ENCODE results near the gene C16orf92. TPM values are rescaled to one million over a fixed set of nuclear protein-coding genes. Genes with fewer than 3 reads are reported as not detected.

C16orf92 gene
- total RNA-seq, 1 experiment from 2014 or later = not detected

DNA sequence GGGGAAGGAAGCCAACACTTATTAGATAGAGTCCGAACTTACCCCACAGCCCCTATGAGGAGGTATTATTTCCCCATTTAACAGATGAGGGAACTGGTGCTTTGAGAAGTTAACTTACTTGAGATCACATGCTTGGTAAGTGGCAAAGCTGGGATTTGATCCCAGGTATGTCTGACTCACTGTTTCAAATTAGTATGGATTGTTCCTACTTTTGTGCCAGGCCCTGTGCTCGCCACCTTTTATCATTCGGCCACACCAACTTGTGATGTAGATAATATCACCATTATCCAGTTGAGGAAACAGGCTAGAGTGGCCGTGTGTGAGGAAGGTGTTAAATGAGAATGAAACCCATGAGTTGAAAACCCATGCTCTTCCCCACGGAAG lies 38.2 kb upstream of the C16orf92 start:
- POLR2A ChIA-PET = no interaction called here
- H3K36me3 Mint-ChIP-seq = peaks cover 63% of the 10 kb centered on the region
- H3K4me1 Mint-ChIP-seq = no peaks in the 10 kb centered on the region
- H3K27ac Mint-ChIP-seq = no peak overlapping the region
- ATAC-seq (no peak), DNase-seq (ENCODE audit: low spot score) (no peak)
- no peaks in the 10 kb centered on the region for H3K27me3 Mint-ChIP-seq (ENCODE audit: low read depth)
- H3K4me3 Mint-ChIP-seq = no peak overlapping the region
- TF ChIP-seq, protein P1, sequence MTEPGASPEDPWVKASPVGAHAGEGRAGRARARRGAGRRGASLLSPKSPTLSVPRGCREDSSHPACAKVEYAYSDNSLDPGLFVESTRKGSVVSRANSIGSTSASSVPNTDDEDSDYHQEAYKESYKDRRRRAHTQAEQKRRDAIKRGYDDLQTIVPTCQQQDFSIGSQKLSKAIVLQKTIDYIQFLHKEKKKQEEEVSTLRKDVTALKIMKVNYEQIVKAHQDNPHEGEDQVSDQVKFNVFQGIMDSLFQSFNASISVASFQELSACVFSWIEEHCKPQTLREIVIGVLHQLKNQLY (CRISPR knock-in tag; IDR thresholded peaks at IDR 0.05) = no peak
- no peak for TF ChIP-seq MYBL2 (CRISPR knock-in tag; IDR thresholded peaks at IDR 0.05)
- TF ChIP-seq, protein P2, sequence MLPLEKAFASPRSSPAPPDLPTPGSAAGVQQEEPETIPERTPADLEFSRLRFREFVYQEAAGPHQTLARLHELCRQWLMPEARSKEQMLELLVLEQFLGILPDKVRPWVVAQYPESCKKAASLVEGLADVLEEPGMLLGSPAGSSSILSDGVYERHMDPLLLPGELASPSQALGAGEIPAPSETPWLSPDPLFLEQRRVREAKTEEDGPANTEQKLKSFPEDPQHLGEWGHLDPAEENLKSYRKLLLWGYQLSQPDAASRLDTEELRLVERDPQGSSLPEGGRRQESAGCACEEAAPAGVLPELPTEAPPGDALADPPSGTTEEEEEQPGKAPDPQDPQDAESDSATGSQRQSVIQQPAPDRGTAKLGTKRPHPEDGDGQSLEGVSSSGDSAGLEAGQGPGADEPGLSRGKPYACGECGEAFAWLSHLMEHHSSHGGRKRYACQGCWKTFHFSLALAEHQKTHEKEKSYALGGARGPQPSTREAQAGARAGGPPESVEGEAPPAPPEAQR (CRISPR knock-in tag; IDR thresholded peaks at IDR 0.05) = no peak
- TF ChIP-seq ESRRA (CRISPR knock-in tag; IDR thresholded peaks at IDR 0.05; ENCODE audit: borderline replicate concordance) = no peak
- TF ChIP-seq, protein P3, sequence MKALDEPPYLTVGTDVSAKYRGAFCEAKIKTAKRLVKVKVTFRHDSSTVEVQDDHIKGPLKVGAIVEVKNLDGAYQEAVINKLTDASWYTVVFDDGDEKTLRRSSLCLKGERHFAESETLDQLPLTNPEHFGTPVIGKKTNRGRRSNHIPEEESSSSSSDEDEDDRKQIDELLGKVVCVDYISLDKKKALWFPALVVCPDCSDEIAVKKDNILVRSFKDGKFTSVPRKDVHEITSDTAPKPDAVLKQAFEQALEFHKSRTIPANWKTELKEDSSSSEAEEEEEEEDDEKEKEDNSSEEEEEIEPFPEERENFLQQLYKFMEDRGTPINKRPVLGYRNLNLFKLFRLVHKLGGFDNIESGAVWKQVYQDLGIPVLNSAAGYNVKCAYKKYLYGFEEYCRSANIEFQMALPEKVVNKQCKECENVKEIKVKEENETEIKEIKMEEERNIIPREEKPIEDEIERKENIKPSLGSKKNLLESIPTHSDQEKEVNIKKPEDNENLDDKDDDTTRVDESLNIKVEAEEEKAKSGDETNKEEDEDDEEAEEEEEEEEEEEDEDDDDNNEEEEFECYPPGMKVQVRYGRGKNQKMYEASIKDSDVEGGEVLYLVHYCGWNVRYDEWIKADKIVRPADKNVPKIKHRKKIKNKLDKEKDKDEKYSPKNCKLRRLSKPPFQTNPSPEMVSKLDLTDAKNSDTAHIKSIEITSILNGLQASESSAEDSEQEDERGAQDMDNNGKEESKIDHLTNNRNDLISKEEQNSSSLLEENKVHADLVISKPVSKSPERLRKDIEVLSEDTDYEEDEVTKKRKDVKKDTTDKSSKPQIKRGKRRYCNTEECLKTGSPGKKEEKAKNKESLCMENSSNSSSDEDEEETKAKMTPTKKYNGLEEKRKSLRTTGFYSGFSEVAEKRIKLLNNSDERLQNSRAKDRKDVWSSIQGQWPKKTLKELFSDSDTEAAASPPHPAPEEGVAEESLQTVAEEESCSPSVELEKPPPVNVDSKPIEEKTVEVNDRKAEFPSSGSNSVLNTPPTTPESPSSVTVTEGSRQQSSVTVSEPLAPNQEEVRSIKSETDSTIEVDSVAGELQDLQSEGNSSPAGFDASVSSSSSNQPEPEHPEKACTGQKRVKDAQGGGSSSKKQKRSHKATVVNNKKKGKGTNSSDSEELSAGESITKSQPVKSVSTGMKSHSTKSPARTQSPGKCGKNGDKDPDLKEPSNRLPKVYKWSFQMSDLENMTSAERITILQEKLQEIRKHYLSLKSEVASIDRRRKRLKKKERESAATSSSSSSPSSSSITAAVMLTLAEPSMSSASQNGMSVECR (CRISPR knock-in tag; IDR thresholded peaks at IDR 0.05; ENCODE audit: borderline replicate concordance) = no peak
- no peak for TF ChIP-seq AR (CRISPR knock-in tag; IDR thresholded peaks at IDR 0.05)
- TF ChIP-seq ZBTB21 (CRISPR knock-in tag; IDR thresholded peaks at IDR 0.05; ENCODE audit: borderline replicate concordance) = no peak
- no peak for TF ChIP-seq SMAD4 (CRISPR knock-in tag; IDR thresholded peaks at IDR 0.05)
- no peak for TF ChIP-seq USF2 (CRISPR knock-in tag; IDR thresholded peaks at IDR 0.05)
- TF ChIP-seq CTCF (IDR thresholded peaks at IDR 0.05) = no peak
- no peak for TF ChIP-seq STAT6 (CRISPR knock-in tag; conservative IDR thresholded peaks at IDR 0.05; ENCODE audit: low read depth)
- TF ChIP-seq RELA (CRISPR knock-in tag; IDR thresholded peaks at IDR 0.05; ENCODE audit: borderline replicate concordance) = no peak
- no peak for TF ChIP-seq E2F1 (CRISPR knock-in tag; IDR thresholded peaks at IDR 0.05)
- TF ChIP-seq NFATC4 (CRISPR knock-in tag; IDR thresholded peaks at IDR 0.05) = no peak
- TF ChIP-seq FOXJ3 (CRISPR knock-in tag; IDR thresholded peaks at IDR 0.05; ENCODE audit: borderline replicate concordance) = no peak
- TF ChIP-seq, protein P4, sequence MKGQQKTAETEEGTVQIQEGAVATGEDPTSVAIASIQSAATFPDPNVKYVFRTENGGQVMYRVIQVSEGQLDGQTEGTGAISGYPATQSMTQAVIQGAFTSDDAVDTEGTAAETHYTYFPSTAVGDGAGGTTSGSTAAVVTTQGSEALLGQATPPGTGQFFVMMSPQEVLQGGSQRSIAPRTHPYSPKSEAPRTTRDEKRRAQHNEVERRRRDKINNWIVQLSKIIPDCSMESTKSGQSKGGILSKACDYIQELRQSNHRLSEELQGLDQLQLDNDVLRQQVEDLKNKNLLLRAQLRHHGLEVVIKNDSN (CRISPR knock-in tag; IDR thresholded peaks at IDR 0.05) = no peak
- no peak for TF ChIP-seq ZNF317 (CRISPR knock-in tag; IDR thresholded peaks at IDR 0.05; ENCODE audit: borderline replicate concordance, low read depth)
- no peak for TF ChIP-seq SP1 (CRISPR knock-in tag; conservative IDR thresholded peaks at IDR 0.05)
- CTCF ChIA-PET = no interaction called here
- H3K9me3 Mint-ChIP-seq = no peaks in the 10 kb centered on the region
